ENCODE results near the gene ATXN2. TPM values are rescaled to one million over a fixed set of nuclear protein-coding genes. Genes with fewer than 3 reads are reported as not detected.
A peak's percentile ranks its signal among the peaks of the same experiment; 100 is the strongest.

Gene ATXN2
- total RNA-seq, 1 experiment from 2014 or later: 72.9 TPM

DNA sequence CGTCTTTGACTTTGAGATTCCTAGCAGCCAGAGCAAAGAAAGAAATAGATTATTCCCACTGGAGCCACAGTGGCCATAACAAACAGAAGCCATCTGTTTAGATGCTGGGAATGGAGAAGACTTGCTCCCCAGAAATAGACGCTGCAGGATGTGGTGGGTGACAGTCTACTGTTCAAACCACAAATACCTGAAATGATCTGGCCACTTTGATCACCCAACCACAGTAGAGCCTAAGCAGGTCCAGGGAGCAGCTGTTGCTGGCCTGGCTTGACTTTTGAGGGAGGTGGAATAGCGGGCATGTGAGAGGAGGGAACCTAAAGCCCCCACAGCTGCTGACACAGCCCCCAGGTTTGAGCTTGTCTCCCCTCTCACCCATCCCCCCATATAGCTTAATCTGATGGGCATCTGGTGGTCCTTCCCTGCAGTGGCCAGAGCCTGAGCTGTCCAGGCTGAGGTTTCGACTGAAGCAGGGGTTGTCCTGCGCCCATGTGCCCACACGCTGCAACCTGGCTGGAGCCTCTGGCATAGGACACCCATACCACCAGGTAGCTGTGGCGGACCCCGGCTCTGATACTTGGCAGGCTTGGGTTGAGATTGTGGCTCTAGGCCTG is 154.7 kb downstream of the ATXN2 start:
- Mint-ChIP-seq H3K4me1 (peaks cover 26 to 30% of the 10 kb centered on the region in 2 experiments), H3K27me3 (ENCODE audit: low read depth) (no peaks in the 10 kb centered on the region), H3K27ac (peak overlapping the region in 2 of 3 experiments; percentile 73 to 80; a peak in 4 of 7 replicates), H3K4me3 (no peak overlapping the region), H3K9me3 (no peaks in the 10 kb centered on the region), H3K36me3 (ENCODE audit: insufficient read depth in 1 of 3, low read depth in 3 of 3) (peaks cover 14 to 42% (median 40%) of the 10 kb centered on the region in 3 experiments; a peak in 6 of 7 replicates)
- Histone ChIP-seq H3K27ac (ENCODE audit: insufficient read length, low read depth, low read length) (no peak overlapping the region), H3K14ac (ENCODE audit: insufficient read depth, low read length) (no peak overlapping the region), H3K9ac (ENCODE audit: extremely low read depth, insufficient read length, low read length) (no peak overlapping the region), H4K20me1 (ENCODE audit: control insufficient read depth, insufficient read depth, insufficient read length) (no peaks in the 10 kb centered on the region), H3K23ac (ENCODE audit: insufficient read length, low read depth, low read length) (no peak overlapping the region), H3T11ph (ENCODE audit: low read length) (no peak overlapping the region), H3K4me2 (ENCODE audit: insufficient read depth, insufficient read length, low read length) (no peak overlapping the region), H2AFZ (ENCODE audit: low read length) (no peak overlapping the region), H2BK5ac (ENCODE audit: insufficient read length, low read length) (no peak overlapping the region), H3K79me1 (ENCODE audit: insufficient read depth, low read depth, low read length, poor library complexity, severe bottlenecking) (no peaks in the 10 kb centered on the region), H2BK20ac (ENCODE audit: low read depth, low read length, poor library complexity, severe bottlenecking) (no peak overlapping the region), H2AK5ac (ENCODE audit: insufficient read length, low read length) (no peak overlapping the region), H4K91ac (ENCODE audit: insufficient read length, low read depth, low read length) (no peak overlapping the region), H3K27me3 (ENCODE audit: insufficient read depth, low read length) (no peaks in the 10 kb centered on the region), H2BK12ac (ENCODE audit: insufficient read length, low read depth, low read length) (no peak overlapping the region), H3K79me2 (ENCODE audit: insufficient read depth, low read length) (no peaks in the 10 kb centered on the region; the same call in 1 of the 2 replicates), H3K9me3 (ENCODE audit: control insufficient read depth, low read depth, low read length) (no peaks in the 10 kb centered on the region), H2BK120ac (ENCODE audit: low read depth, low read length, poor library complexity, severe bottlenecking) (no peak overlapping the region), H2BK15ac (ENCODE audit: low read depth, low read length) (no peak overlapping the region), H3K4ac (ENCODE audit: low read depth, low read length) (no peak overlapping the region), H4K5ac (ENCODE audit: insufficient read length, low read depth, low read length) (no peak overlapping the region), H4K8ac (replicated peaks; ENCODE audit: insufficient read length, low read depth, low read length) (no peak overlapping the region), H3K4me1 (ENCODE audit: insufficient read depth, low read length) (no peaks in the 10 kb centered on the region; the same call in 1 of the 2 replicates), H3K56ac (ENCODE audit: insufficient read length, low read depth, low read length) (no peak overlapping the region), H3K18ac (ENCODE audit: insufficient read length, low read depth, low read length) (no peak overlapping the region), H3K23me2 (ENCODE audit: insufficient read length, low read depth, low read length, poor library complexity, severe bottlenecking) (no peaks in the 10 kb centered on the region)
- WGBS (ENCODE audit: extremely low coverage, insufficient read length, low lambda C conversion rate): no CpG with 5 or more reads among the region's 8 CpGs
- TF ChIP-seq CTCF (conservative IDR thresholded peaks at IDR 0.05): no peak
- no peak for DNase-seq

All from H9 (cell line).